Measurements from ENCODE around the gene PMEPA1.

GRCh38 chr20:57712851-57713504 lies 3.2 kb upstream of the PMEPA1 start:
- no peak for TF ChIP-seq CTCF (IDR thresholded peaks at IDR 0.05)
- TF ChIP-seq EZH2 (IDR thresholded peaks at IDR 0.05; ENCODE audit: borderline replicate concordance, insufficient read depth, low read depth, low read length, poor library complexity, severe bottlenecking) = no peak
